WTC11 (cell line): ENCODE data around the gene LAMC2.

Source experiments
- ATF2 ChIP-seq: sonication (generic); formaldehyde crosslinking; IDR thresholded peaks from 2 replicates; pipeline ENCODE4 v1.8.1; 2022; ENCODE audit warnings: low read depth, missing genetic modification reagents, borderline replicate concordance
- ATF3 ChIP-seq: sonication (generic); formaldehyde crosslinking; conservative IDR thresholded peaks from 2 replicates; pipeline ENCODE4 v1.8.1; 2022; ENCODE audit warnings: mild to moderate bottlenecking, missing genetic modification reagents
- CREM ChIP-seq: sonication (generic); formaldehyde crosslinking; IDR thresholded peaks from 2 replicates; pipeline ENCODE4 v1.8.1; 2022; ENCODE audit warnings: mild to moderate bottlenecking, missing genetic modification reagents, moderate library complexity
- CTCF ChIP-seq: fragments of 200-600 bp; IDR thresholded peaks from 2 replicates; pipeline ENCODE4 v1.8.0; 2022; ENCODE audit warnings: antibody characterized with exemption
- E2F5 ChIP-seq: sonication (generic); formaldehyde crosslinking; IDR thresholded peaks from 2 replicates; pipeline ENCODE4 v1.8.1; 2022; ENCODE audit warnings: mild to moderate bottlenecking, moderate library complexity, missing genetic modification reagents
- ELF4 ChIP-seq: sonication (generic); formaldehyde crosslinking; IDR thresholded peaks from 2 replicates; pipeline ENCODE4 v1.8.1; 2022; ENCODE audit warnings: low read depth, mild to moderate bottlenecking, moderate library complexity, missing genetic modification reagents
- ETV6 ChIP-seq: sonication (generic); formaldehyde crosslinking; IDR thresholded peaks from 2 replicates; pipeline ENCODE4 v1.8.1; 2022; ENCODE audit warnings: mild to moderate bottlenecking, missing genetic modification reagents
- GTF2I ChIP-seq: fragments of 250-450 bp; sonication (Bioruptor Pico); conservative IDR thresholded peaks from 2 replicates; pipeline ENCODE4 v1.4.0; 2021; ENCODE audit warnings: mild to moderate bottlenecking
- IRF2 ChIP-seq: sonication (generic); formaldehyde crosslinking; IDR thresholded peaks from 2 replicates; pipeline ENCODE4 v1.8.0; 2022; ENCODE audit warnings: low read depth, missing genetic modification reagents, borderline replicate concordance
- TCF7 ChIP-seq: sonication (generic); formaldehyde crosslinking; IDR thresholded peaks from 2 replicates; pipeline ENCODE4 v1.8.0; 2022; ENCODE audit warnings: mild to moderate bottlenecking, low read depth, missing genetic modification reagents, moderate library complexity
- ZNF512 ChIP-seq: sonication (generic); formaldehyde crosslinking; IDR thresholded peaks from 2 replicates; pipeline ENCODE4 v1.8.1; 2022; ENCODE audit warnings: missing genetic modification reagents, borderline replicate concordance

- no peak for TF ChIP-seq CTCF
- TF ChIP-seq ATF2 (CRISPR knock-in tag) = no peak
- no peak for TF ChIP-seq CREM
- no peak for TF ChIP-seq E2F5
- TF ChIP-seq ZNF512 (CRISPR knock-in tag) = no peak
- TF ChIP-seq IRF2 (CRISPR knock-in tag) = no peak
- no peak for TF ChIP-seq GTF2I (CRISPR knock-in tag)
- no peak for TF ChIP-seq TCF7 (CRISPR knock-in tag)
- TF ChIP-seq ELF4 = no peak
- no peak for TF ChIP-seq ATF3 (CRISPR knock-in tag)
- TF ChIP-seq ETV6 (CRISPR knock-in tag) = no peak
Observed at GRCh38 chr1:183197762-183198161, 11.7 kb downstream of the LAMC2 start.
